Activated naive CD8-positive, alpha-beta T cell (primary cell): ENCODE results near the gene ADGRL3.

Source experiments
- H3K27ac Mint-ChIP-seq: one replicate; pipeline ENCODE4 v1.8.0; 2021; ENCODE audit warnings: mixed read lengths
- H3K27me3 Mint-ChIP-seq: one replicate; pipeline ENCODE4 v1.8.0; 2021; ENCODE audit warnings: mixed read lengths
- H3K36me3 Mint-ChIP-seq: one replicate; pipeline ENCODE4 v1.8.0; 2021; ENCODE audit warnings: mixed read lengths
- H3K4me1 Mint-ChIP-seq: one replicate; pipeline ENCODE4 v1.8.0; 2021; ENCODE audit warnings: low read depth, mixed read lengths
- H3K4me3 Mint-ChIP-seq: one replicate; pipeline ENCODE4 v1.8.0; 2021; ENCODE audit warnings: mild to moderate bottlenecking, mixed read lengths
- H3K9me3 Mint-ChIP-seq: one replicate; pipeline ENCODE4 v1.8.0; 2021; ENCODE audit warnings: low read depth, mixed read lengths

ADGRL3 gene

DNA sequence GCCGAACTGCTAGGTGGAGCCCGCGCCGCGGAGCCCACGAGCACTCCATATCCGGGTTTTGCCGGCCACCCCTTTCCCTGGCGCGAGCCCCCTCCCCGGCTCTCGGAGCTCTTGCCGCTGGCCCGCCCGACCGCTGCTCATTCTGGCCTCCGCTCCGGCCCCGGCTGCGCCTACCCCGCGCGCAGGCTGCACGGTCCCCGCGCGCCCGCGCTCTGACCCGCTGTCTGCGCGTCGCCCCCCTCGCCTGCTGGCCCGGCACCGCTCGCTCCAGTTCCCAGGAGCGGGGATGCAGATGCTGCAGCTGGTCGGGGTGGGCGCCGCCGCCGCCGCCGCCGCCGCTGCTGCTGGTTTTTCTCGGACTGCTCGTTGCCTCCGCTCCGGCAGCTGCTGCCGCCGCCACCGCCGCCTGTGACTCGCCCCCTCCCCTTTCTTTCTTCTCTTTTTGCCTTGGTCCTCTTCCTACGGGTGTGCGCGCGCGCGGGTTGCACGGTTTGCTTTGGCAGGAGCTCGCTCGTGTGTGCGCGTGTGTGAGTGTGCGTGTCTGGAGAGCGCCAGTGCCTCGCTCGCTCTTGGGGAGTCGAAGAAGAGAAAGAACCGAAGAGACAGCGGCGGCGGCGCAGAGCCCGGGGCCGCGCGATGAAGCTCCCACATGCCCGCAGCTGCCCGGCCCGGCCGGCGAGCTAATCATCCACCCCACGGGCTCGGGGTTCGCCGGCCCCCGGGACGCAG lies at the start of gene ADGRL3:
TSS of gene ADGRL3 (plus strand) at position 140 of the 729 bp plus-strand sequence.
- peaks cover 4% of the 10 kb centered on the region for H3K4me1 Mint-ChIP-seq
- H3K36me3 Mint-ChIP-seq, result no peaks in the 10 kb centered on the region
- H3K4me3 Mint-ChIP-seq, result no peak within 1 kb of the TSS
- H3K9me3 Mint-ChIP-seq, result peaks cover 3% of the 10 kb centered on the region
- H3K27ac Mint-ChIP-seq, result no peak within 1 kb of the TSS
- H3K27me3 Mint-ChIP-seq, result peaks cover 31% of the 10 kb centered on the region

DNA sequence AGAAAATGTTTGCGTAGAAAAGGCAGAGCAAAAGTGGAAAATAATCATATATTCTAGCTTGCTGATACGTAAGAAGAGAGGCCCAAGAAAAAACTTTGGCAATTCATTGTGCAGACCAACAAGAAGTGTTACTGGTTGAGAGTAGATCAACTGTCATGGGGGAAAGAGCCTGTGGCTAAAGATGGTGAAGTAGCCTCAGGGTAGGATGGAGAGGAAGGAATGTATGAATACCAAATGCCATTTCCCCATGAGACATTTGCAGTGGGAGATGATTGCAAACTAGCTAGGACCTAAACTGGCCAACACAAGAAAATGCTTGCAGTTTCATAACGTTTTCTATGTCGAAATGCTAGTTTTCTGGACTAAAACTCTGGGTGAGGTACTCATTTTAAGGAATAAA lies 47.7 kb upstream of the ADGRL3 start:
- H3K4me1 Mint-ChIP-seq, result no peaks in the 10 kb centered on the region
- H3K27ac Mint-ChIP-seq, result no peak overlapping the region
- H3K4me3 Mint-ChIP-seq, result no peak overlapping the region
- H3K36me3 Mint-ChIP-seq, result no peaks in the 10 kb centered on the region
- no peaks in the 10 kb centered on the region for H3K27me3 Mint-ChIP-seq
- H3K9me3 Mint-ChIP-seq, result peaks cover 4% of the 10 kb centered on the region

DNA sequence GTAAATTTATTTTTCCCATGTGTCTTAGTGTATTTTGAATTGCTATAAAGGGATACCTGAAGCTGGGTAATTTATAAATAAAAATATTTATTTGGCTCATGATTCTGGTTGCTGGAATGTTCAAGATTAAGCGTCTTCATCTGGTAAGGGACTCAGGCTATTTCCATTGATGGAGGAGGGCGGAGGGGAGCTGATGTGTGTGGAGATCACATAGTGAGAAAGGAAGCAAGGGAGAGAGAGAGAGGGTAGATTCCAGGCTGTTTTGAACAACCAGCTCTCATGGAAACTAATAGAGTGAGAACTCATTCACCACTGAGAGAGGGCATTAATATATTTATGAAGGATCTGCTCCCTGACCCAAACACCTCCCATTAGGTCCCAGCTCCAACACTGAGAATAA lies 39.6 kb upstream of the ADGRL3 start:
- no peaks in the 10 kb centered on the region for H3K4me1 Mint-ChIP-seq
- H3K4me3 Mint-ChIP-seq, result no peak overlapping the region
- no peaks in the 10 kb centered on the region for H3K36me3 Mint-ChIP-seq
- no peaks in the 10 kb centered on the region for H3K9me3 Mint-ChIP-seq
- no peaks in the 10 kb centered on the region for H3K27me3 Mint-ChIP-seq
- no peak overlapping the region for H3K27ac Mint-ChIP-seq

DNA sequence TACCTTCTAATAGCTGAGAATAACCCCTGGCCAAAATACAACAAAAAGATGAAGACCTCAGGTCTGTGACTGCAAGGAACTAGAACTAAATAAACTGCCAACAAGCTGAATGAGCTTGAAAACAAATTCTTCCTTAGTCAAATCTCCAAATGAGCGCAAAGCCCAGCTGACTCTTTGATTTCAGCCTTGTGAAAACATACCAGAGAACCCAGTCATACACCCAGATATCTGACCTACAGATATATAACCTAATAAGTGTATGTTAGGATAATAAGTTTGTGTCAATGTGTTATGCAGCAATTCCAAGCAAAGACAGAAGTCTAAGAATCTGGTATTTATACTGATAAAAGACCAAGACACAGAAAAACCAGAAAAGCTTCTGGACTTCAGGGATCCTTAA lies 38.0 kb upstream of the ADGRL3 start:
- H3K9me3 Mint-ChIP-seq, result no peaks in the 10 kb centered on the region
- H3K27me3 Mint-ChIP-seq, result no peaks in the 10 kb centered on the region
- no peak overlapping the region for H3K4me3 Mint-ChIP-seq
- no peak overlapping the region for H3K27ac Mint-ChIP-seq
- H3K36me3 Mint-ChIP-seq, result no peaks in the 10 kb centered on the region
- no peaks in the 10 kb centered on the region for H3K4me1 Mint-ChIP-seq

DNA sequence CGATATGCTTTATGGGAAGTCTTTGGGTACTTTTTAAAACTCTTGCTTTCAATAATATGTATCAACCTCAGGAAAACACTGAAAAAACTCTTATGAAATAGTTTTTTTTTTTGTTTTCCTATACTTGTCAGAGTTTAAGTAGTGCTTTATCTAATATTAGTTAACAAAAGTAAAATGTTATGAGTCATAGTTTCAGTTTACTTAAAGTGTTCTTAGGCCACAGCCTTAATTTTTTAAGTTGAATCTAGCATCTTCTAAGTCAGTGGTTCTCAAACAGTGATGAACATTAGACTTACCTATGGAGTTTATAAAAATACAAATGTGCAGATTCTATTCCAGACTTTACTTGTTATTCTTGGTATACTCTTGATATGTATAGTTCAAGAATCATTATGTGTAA lies 26.3 kb upstream of the ADGRL3 start:
- H3K27me3 Mint-ChIP-seq, result no peaks in the 10 kb centered on the region
- no peaks in the 10 kb centered on the region for H3K36me3 Mint-ChIP-seq
- H3K27ac Mint-ChIP-seq, result no peak overlapping the region
- peaks cover 7% of the 10 kb centered on the region for H3K9me3 Mint-ChIP-seq
- no peak overlapping the region for H3K4me3 Mint-ChIP-seq
- H3K4me1 Mint-ChIP-seq, result no peaks in the 10 kb centered on the region

DNA sequence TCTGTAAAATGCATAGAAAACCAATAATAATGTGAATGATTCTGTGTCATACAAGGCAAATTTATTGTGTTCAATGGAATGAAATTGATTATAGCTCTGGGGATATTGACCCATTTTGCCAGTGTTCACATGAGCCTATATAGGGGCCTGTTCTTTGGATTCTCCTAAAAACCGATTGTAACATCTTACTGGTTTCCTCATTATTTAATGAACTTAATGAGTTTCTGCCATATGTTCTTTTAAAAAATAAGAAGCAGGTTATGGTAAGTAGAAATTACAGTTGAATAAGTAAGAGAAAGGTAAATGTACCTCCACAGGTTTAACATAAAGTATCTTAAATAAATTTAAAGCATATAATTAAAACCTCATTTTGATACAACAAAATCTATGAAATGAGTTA lies 24.6 kb upstream of the ADGRL3 start:
- H3K27me3 Mint-ChIP-seq, result no peaks in the 10 kb centered on the region

DNA sequence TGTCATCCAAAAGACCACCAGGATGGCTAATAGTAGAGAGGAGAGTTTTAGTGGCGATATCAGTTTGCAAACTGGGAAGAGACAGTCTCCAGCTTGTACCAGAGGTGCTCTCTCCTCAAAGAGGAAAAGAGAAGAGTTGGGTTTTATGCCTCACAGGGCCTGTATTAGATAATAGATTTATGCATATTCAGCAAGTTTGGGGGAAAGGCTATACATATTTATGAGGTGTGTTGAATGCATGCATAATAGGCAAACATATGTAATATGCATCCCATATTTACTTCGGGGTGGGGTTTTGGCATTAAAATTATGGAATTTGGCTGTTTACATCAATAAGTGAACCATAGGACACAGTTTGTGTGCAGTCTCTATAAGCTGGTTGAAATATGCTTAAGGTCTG lies 22.8 kb upstream of the ADGRL3 start:
- Mint-ChIP-seq H3K4me3 (no peak overlapping the region), H3K27ac (no peak overlapping the region), H3K36me3 (no peaks in the 10 kb centered on the region), H3K27me3 (no peaks in the 10 kb centered on the region), H3K4me1 (no peaks in the 10 kb centered on the region), H3K9me3 (no peaks in the 10 kb centered on the region)

More for the DNA sequence above, 24.6 kb upstream of the ADGRL3 start:
- Mint-ChIP-seq H3K36me3 (no peaks in the 10 kb centered on the region), H3K9me3 (no peaks in the 10 kb centered on the region), H3K4me3 (no peak overlapping the region), H3K4me1 (no peaks in the 10 kb centered on the region), H3K27ac (no peak overlapping the region)

DNA sequence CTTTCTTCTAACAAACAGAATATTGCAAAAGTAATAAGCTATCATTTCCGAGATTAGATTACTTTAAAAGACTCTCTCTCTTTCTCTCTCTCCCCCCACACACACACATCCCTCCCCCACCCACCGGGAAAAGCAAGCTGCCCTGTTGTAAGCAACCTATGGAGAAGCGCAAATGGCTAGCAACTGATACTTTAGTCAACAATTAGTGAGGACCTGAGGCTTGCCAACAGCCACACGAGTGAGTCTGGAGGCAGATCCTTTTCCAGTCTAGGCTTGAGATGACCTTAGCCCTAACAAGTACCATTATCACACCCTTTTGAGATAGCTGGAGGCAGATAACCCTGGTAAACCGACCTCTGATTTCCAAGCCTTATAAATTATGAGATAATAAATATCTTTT lies 19.7 kb upstream of the ADGRL3 start:
- H3K9me3 Mint-ChIP-seq, result peaks cover 7% of the 10 kb centered on the region
- H3K4me1 Mint-ChIP-seq, result no peaks in the 10 kb centered on the region
- H3K27me3 Mint-ChIP-seq, result no peaks in the 10 kb centered on the region
- no peak overlapping the region for H3K27ac Mint-ChIP-seq
- no peaks in the 10 kb centered on the region for H3K36me3 Mint-ChIP-seq
- H3K4me3 Mint-ChIP-seq, result no peak overlapping the region

DNA sequence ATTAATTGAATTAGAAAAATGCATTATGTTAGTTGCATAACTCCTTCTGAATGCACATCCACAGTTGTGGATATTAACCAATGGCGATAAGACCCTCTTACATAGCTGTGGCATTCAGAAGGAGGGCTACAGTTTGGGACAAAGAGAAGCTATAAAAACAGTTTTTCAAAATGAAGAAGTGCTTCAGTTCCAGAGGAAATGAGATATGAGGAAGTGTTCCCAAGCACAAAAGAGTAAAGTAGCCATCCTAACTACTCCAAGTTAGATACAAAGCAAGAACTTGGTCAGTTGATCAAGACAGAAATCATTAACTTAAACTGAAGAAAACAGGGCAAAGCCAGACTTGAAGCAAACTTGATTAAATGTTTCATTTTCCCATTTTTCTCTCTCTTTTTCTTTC lies 17.2 kb upstream of the ADGRL3 start:
- H3K27ac Mint-ChIP-seq, result no peak overlapping the region
- H3K27me3 Mint-ChIP-seq, result no peaks in the 10 kb centered on the region
- no peak overlapping the region for H3K4me3 Mint-ChIP-seq
- H3K9me3 Mint-ChIP-seq, result peaks cover 7% of the 10 kb centered on the region
- H3K4me1 Mint-ChIP-seq, result no peaks in the 10 kb centered on the region
- no peaks in the 10 kb centered on the region for H3K36me3 Mint-ChIP-seq

DNA sequence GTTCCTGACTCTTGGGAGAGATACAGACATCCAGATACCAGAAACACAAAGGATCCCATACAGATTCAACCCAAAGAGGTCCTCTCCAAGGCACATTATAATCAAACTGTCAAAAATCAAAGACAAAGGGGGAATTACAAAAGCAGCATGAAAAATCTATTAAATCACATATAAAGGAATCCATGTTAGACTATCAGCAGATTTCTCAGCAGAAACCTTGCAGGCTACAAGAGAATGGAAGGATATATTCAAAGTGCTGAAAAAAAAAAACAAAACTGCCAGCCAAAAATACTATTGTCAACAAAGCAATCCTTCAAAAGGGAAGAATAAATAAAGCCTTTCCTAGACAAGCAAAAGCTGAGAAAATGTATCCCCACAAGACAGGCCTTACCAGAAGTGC lies 14.8 kb upstream of the ADGRL3 start:
- Mint-ChIP-seq H3K36me3 (no peaks in the 10 kb centered on the region), H3K4me3 (no peak overlapping the region), H3K4me1 (no peaks in the 10 kb centered on the region), H3K27me3 (no peaks in the 10 kb centered on the region), H3K9me3 (peaks cover 12% of the 10 kb centered on the region), H3K27ac (no peak overlapping the region)

DNA sequence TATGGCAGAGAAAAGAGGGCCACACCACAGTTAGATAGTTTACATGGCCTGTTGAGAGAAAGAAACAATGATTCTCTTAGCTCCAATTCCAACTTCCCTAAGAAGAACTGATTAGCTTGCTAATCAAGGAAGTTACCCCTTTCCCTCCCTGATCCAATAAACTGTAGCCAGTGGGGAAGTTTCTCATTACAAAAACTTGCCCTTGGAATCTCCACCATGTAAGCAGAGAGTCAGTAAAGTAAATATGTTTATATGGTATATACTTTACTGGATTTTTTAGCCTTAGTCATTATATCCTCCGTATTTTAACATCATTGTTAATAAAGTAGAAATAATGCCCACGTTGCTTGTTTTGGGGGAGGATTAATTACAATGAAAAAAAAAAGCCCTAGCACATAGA lies 7.7 kb upstream of the ADGRL3 start:
- Mint-ChIP-seq H3K27ac (no peak overlapping the region), H3K27me3 (no peaks in the 10 kb centered on the region), H3K9me3 (peaks cover 12% of the 10 kb centered on the region), H3K4me1 (no peaks in the 10 kb centered on the region), H3K4me3 (no peak overlapping the region), H3K36me3 (no peaks in the 10 kb centered on the region)

DNA sequence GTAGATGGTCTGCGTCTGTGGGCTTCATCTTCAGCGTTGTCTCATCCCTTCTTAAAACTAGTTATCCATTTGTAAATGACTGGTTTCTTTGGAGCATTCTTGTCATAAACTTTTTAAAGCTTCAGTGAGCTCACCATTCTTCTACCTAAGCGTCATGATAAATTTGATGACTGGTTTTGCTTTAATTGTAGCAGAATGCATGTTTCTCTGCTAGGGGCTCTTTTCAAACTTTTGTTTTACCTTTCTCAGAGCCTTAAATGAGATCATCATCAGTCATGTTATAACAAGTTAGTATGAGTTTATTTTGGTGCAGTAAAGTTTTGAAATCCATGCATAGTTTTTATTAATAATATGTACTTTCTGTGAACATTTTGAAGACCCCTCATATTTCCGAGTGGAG lies 6.3 kb upstream of the ADGRL3 start:
- no peaks in the 10 kb centered on the region for H3K36me3 Mint-ChIP-seq
- H3K4me3 Mint-ChIP-seq, result no peak overlapping the region
- peaks cover 5% of the 10 kb centered on the region for H3K27me3 Mint-ChIP-seq
- no peak overlapping the region for H3K27ac Mint-ChIP-seq
- H3K9me3 Mint-ChIP-seq, result peaks cover 13% of the 10 kb centered on the region
- no peaks in the 10 kb centered on the region for H3K4me1 Mint-ChIP-seq

DNA sequence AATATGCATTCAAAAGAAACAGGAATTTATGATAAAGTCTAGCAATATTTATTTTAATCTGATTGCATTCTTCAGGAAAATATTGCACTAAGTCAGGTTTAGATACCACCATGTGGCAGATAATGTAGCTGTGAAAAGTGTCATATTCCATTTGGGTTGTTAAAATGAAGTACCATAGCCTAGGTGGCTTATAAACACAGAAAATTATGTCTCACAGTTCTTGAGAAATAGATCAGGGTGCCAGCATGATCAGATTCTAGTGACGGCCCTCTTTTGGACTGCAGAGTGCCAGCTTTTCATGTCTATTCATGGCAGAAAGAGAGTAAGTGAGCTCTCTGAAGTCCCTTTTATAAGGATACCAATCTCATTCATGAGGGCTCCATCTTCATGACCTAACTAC lies 5.6 kb upstream of the ADGRL3 start:
- Mint-ChIP-seq H3K36me3 (no peaks in the 10 kb centered on the region), H3K27me3 (peaks cover 9% of the 10 kb centered on the region), H3K4me1 (peaks cover under 1% of the 10 kb centered on the region), H3K27ac (no peak overlapping the region), H3K9me3 (peaks cover 10% of the 10 kb centered on the region), H3K4me3 (no peak overlapping the region)

DNA sequence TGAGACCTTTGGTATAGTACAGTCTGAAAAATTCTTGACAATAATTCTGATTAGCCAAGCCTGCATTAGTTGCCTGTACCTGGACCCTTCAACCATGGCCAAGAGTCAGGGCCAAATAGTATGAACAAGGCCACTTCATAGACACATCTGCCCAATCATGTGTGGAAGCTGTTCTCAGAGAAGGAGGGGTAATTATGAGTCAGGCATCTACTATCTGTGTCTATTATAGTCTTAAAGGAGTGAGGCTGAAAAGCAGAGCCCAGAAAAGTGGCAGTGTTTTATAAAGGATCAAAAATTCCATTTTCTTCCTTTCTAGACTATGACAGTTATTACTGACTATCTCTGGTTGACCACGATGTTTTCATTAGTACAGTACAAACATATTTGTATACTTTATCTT lies 5.0 kb upstream of the ADGRL3 start:
- peaks cover 11% of the 10 kb centered on the region for H3K27me3 Mint-ChIP-seq
- H3K4me1 Mint-ChIP-seq, result peaks cover 2% of the 10 kb centered on the region
- no peaks in the 10 kb centered on the region for H3K36me3 Mint-ChIP-seq
- no peak overlapping the region for H3K4me3 Mint-ChIP-seq
- no peak overlapping the region for H3K27ac Mint-ChIP-seq
- peaks cover 10% of the 10 kb centered on the region for H3K9me3 Mint-ChIP-seq

DNA sequence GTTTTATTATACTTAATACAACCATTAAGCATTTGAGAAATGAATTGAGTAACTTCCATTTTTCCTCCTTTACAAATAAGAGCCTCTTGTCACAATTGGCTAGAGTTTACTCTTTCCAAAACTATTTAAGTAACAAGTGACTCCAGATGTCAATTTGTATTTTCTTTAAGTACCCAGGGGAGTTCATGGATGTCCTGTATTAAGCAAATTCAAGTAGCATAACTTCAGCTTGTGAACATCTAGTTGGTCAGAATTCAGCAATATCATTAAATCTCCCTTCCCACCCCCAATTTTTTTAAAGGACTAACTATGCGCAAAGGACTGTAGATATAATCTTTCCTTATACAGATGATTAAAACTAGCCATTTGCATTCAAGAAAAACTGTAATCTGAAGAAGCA lies 1.4 kb upstream of the ADGRL3 start:
- peaks cover 3% of the 10 kb centered on the region for H3K9me3 Mint-ChIP-seq
- no peak overlapping the region for H3K4me3 Mint-ChIP-seq
- H3K27me3 Mint-ChIP-seq, result peaks cover 27% of the 10 kb centered on the region
- no peak overlapping the region for H3K27ac Mint-ChIP-seq
- H3K4me1 Mint-ChIP-seq, result peaks cover 4% of the 10 kb centered on the region
- H3K36me3 Mint-ChIP-seq, result no peaks in the 10 kb centered on the region

DNA sequence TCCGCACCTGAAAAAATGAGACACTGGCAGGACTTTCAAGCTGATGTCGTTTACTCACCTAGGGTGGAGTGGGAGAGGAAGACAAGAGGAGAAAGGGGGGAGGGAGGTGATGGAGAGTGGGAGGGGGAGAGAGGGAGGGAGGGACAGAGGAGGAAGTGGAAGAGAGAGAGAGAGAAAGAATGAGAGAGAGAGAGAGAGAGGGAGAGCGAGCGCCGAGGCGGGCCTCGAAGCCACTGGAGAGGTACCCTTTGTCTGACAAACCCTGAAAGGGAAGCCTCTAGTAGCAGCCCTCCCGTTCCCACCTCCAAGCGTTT lies 296 bp upstream of the ADGRL3 start:
- Mint-ChIP-seq H3K36me3 (no peaks in the 10 kb centered on the region), H3K4me1 (peaks cover 4% of the 10 kb centered on the region), H3K9me3 (peaks cover 3% of the 10 kb centered on the region), H3K4me3 (no peak overlapping the region), H3K27ac (no peak overlapping the region), H3K27me3 (peaks cover 31% of the 10 kb centered on the region)
